ENCODE measurements around the gene SLC5A7.

The SLC5A7 gene

GRCh38 chr2:108061439-108062042 lies 75.2 kb downstream of the SLC5A7 start:
- H3K14ac ChIP-seq (ENCODE audit: low read length): no peak overlapping the region
- H2BK5ac ChIP-seq (ENCODE audit: low read length): no peak overlapping the region
- no peak overlapping the region for H3K27ac ChIP-seq (replicated peaks; ENCODE audit: low read length)
- H4K8ac ChIP-seq (ENCODE audit: low read depth, low read length): no peak overlapping the region
- H3K4me1 ChIP-seq (ENCODE audit: control insufficient read depth in 2 of 2, insufficient read depth in 1 of 2, low read depth in 1 of 2, low read length in 2 of 2): no peaks in the 10 kb centered on the region
- no peak overlapping the region for H2BK15ac ChIP-seq (ENCODE audit: low read length)
- no peak overlapping the region for H2AFZ ChIP-seq (ENCODE audit: low read length)
- H3K4me3 ChIP-seq (ENCODE audit: low read length in 2 of 2): no peak overlapping the region
- H3K79me1 ChIP-seq (ENCODE audit: low read depth, low read length): peaks cover 1% of the 10 kb centered on the region
- no peak overlapping the region for H2BK12ac ChIP-seq (ENCODE audit: low read length)
- WGBS, 2 donors (ENCODE audit: extremely low coverage in 2 of 2, insufficient read length in 2 of 2, insufficient replicate concordance in 1 of 2): no CpG with 5 or more reads among the region's 4 CpGs
- H3K4ac ChIP-seq (ENCODE audit: low read length): no peak overlapping the region
- H3K27me3 ChIP-seq (ENCODE audit: control insufficient read depth in 3 of 3, insufficient read depth in 3 of 3, low read depth in 1 of 3, low read length in 3 of 3): no peaks in the 10 kb centered on the region
- no peak overlapping the region for H3K18ac ChIP-seq (ENCODE audit: low read length)
- H3K4me2 ChIP-seq (ENCODE audit: insufficient read depth, low read length, poor library complexity, severe bottlenecking): no peak overlapping the region
- no peak overlapping the region for H3K23ac ChIP-seq (ENCODE audit: low read depth, low read length, poor library complexity)
- H3K9ac ChIP-seq (ENCODE audit: low read depth, low read length, poor library complexity): no peak overlapping the region
- H4K91ac ChIP-seq (ENCODE audit: low read depth, low read length, poor library complexity): no peak overlapping the region
- H3K36me3 ChIP-seq (replicated peaks in 1 of 2; ENCODE audit: control insufficient read depth in 2 of 2, insufficient read depth in 2 of 2, low read length in 2 of 2): no peaks in the 10 kb centered on the region
- DNase-seq (ENCODE audit: low spot score): no peak
- no peak overlapping the region for H2BK120ac ChIP-seq (ENCODE audit: low read depth, low read length)
- no peaks in the 10 kb centered on the region for H3K9me3 ChIP-seq (replicated peaks in 1 of 2; ENCODE audit: control insufficient read depth in 2 of 2, insufficient read depth in 1 of 2, low read depth in 1 of 2, low read length in 2 of 2)
- H2AK5ac ChIP-seq (ENCODE audit: low read depth, low read length): no peak overlapping the region
